ENCODE data around the gene NPFFR1. TPM values are rescaled to one million over a fixed set of nuclear protein-coding genes. Genes with fewer than 3 reads are reported as not detected.

The NPFFR1 gene
- total RNA-seq, 1 experiment from 2014 or later: not detected

DNA sequence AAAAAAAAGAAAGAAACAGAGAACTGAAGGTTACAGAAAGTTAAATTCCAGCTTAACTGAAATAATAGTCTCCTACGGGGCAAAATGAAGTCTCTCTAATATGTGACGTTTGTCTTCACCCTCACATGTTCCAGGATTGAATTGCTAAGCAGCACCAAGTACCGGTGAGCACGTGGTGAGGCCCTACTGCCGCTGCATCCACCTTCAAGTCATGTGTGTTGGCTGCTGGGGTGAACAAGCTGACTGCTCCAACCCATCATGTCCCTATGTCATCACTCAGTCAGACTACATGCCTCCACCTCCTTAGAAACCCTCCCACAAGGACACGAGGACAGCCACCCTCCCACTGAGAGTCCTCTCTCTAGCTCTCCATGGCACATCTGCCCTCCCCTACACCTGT is 35.4 kb upstream of the NPFFR1 start:
- Histone ChIP-seq H2AFZ (ENCODE audit: low read length) (no peak overlapping the region), H3K56ac (ENCODE audit: insufficient read length, low read depth, low read length) (no peak overlapping the region), H3K9ac (ENCODE audit: extremely low read depth, insufficient read length, low read length) (no peak overlapping the region), H3K4me2 (ENCODE audit: insufficient read depth, insufficient read length, low read length) (no peak overlapping the region), H3K23me2 (ENCODE audit: insufficient read length, low read depth, low read length, poor library complexity, severe bottlenecking) (no peaks in the 10 kb centered on the region), H3K79me1 (ENCODE audit: insufficient read depth, low read depth, low read length, poor library complexity, severe bottlenecking) (no peaks in the 10 kb centered on the region), H2BK120ac (ENCODE audit: low read depth, low read length, poor library complexity, severe bottlenecking) (no peak overlapping the region), H3T11ph (ENCODE audit: low read length) (no peak overlapping the region), H3K23ac (ENCODE audit: insufficient read length, low read depth, low read length) (no peak overlapping the region), H3K27me3 (ENCODE audit: insufficient read depth, low read length) (no peaks in the 10 kb centered on the region), H2BK15ac (ENCODE audit: low read depth, low read length) (no peak overlapping the region), H3K79me2 (ENCODE audit: insufficient read depth, low read length) (no peaks in the 10 kb centered on the region), H3K27ac (ENCODE audit: insufficient read length, low read depth, low read length) (no peak overlapping the region), H3K4me1 (ENCODE audit: insufficient read depth, low read length) (no peaks in the 10 kb centered on the region), H4K5ac (ENCODE audit: insufficient read length, low read depth, low read length) (no peak overlapping the region), H3K18ac (ENCODE audit: insufficient read length, low read depth, low read length) (no peak overlapping the region), H3K9me3 (ENCODE audit: control insufficient read depth, low read depth, low read length) (no peaks in the 10 kb centered on the region), H2BK12ac (ENCODE audit: insufficient read length, low read depth, low read length) (no peak overlapping the region), H3K4ac (ENCODE audit: low read depth, low read length) (no peak overlapping the region), H2BK5ac (ENCODE audit: insufficient read length, low read length) (no peak overlapping the region), H4K20me1 (ENCODE audit: control insufficient read depth, insufficient read depth, insufficient read length) (no peaks in the 10 kb centered on the region), H4K8ac (replicated peaks; ENCODE audit: insufficient read length, low read depth, low read length) (no peak overlapping the region), H3K14ac (ENCODE audit: insufficient read depth, low read length) (no peak overlapping the region), H4K91ac (ENCODE audit: insufficient read length, low read depth, low read length) (no peak overlapping the region), H2BK20ac (ENCODE audit: low read depth, low read length, poor library complexity, severe bottlenecking) (no peak overlapping the region), H2AK5ac (ENCODE audit: insufficient read length, low read length) (no peak overlapping the region)
- TF ChIP-seq, protein P1, sequence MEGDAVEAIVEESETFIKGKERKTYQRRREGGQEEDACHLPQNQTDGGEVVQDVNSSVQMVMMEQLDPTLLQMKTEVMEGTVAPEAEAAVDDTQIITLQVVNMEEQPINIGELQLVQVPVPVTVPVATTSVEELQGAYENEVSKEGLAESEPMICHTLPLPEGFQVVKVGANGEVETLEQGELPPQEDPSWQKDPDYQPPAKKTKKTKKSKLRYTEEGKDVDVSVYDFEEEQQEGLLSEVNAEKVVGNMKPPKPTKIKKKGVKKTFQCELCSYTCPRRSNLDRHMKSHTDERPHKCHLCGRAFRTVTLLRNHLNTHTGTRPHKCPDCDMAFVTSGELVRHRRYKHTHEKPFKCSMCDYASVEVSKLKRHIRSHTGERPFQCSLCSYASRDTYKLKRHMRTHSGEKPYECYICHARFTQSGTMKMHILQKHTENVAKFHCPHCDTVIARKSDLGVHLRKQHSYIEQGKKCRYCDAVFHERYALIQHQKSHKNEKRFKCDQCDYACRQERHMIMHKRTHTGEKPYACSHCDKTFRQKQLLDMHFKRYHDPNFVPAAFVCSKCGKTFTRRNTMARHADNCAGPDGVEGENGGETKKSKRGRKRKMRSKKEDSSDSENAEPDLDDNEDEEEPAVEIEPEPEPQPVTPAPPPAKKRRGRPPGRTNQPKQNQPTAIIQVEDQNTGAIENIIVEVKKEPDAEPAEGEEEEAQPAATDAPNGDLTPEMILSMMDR (conservative IDR thresholded peaks at IDR 0.05): no peak
- Mint-ChIP-seq H3K4me3 (no peak overlapping the region), H3K9me3 (no peaks in the 10 kb centered on the region), H3K27me3 (ENCODE audit: low read depth) (no peaks in the 10 kb centered on the region), H3K4me1 (peaks cover 3 to 6% of the 10 kb centered on the region in 2 experiments; a peak in 3 of 4 replicates), H3K27ac (peak overlapping the region in 1 of 3 experiments; percentile 55; a peak in 1 of 7 replicates), H3K36me3 (ENCODE audit: insufficient read depth in 1 of 3, low read depth in 3 of 3) (no peaks in the 10 kb centered on the region; a peak in 2 of 7 replicates)
- no CpG with 5 or more reads among the region's 6 CpGs for WGBS (ENCODE audit: extremely low coverage, insufficient read length, low lambda C conversion rate)
- no peak for DNase-seq
